NCI-H2107 treated with DMSO at 0.1 percent for 48 hours (cell line): ENCODE data around the gene HS1BP3.

Experiments used
- DNase-seq: peaks from one replicate; lab custom pipeline; 2025; ENCODE audit not compliant: unreplicated experiment; lab: John Stamatoyannopoulos, UW

Gene HS1BP3

DNA sequence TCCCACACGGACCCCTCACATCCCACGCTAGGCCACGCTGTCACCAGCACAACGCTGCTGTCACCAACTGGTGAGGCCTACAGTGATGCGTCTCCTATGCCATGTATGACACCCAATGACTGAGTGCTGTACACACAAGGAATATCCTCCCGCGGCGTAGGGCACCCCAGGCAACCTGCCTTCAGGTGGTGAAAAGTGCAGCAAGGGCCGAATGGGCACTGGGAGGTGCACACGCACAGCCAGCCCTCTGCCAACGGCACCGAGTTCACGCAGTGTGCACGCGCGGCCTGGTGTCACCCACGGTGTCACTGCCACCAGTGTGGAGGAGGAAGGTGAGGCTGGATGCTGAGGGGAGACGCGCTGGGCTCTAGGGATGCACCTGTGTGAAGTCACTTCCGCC, 4.5 kb downstream of the HS1BP3 start:
- no peak for DNase-seq

DNA sequence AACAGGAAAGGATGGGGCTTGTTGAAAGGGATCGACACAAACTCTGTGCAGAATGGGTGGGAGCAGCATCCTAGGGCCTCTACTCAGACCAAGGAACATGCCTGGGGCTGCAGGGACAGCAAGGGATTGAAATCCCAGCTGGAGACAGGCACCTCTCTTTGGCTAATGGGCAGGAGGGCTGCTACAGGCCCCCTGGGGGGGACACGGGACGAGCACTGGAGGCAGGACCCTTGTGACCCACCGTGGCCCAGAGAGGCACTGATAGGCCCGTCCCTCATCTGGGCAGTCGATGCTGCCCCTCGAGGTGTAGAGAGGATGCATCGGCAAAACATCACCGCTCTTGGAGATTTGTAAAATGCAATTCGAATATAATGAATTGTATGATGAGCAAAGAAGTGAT, 5.1 kb downstream of the HS1BP3 start:
- no peak for DNase-seq

DNA sequence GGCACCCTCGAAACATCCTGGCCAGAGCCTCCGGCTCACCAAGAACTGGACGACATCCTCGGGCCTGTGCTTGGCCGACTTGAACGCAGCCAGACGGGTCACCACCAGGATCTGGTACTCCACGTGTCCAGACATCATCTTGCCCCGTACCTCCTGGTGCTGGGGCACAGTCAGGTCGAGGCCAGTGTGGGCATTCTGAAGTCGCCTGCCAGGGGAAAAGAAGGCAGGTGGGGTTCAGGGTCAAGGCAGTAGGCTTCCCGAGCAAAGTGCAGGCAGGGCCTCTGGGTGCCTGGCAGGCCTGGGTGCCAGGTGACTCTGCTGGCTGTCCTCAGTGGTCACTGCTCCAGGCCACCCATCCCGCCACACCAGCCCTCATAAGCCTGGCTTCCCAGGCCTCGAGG, 5.6 kb downstream of the HS1BP3 start:
- DNase-seq, result no peak

DNA sequence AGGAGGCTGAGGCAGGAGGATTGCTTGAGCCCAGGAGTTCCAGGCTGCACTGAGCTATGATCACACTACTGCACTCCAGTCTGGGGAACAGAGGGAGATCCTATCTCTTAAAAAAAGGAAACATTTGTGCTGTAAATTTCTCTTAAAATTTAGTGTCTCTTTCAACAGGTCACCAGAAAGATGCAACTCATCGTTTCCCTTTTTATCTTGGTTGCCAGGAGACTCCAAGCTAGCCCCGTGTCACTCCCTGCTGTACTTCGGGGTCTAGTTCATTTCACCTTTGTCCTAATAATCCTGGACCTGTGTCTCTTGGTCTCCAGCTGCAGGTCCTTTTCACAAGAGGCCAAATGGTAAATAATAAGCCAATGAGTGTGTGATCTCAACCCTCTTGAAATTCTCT, 7.1 kb downstream of the HS1BP3 start:
- DNase-seq, result no peak

DNA sequence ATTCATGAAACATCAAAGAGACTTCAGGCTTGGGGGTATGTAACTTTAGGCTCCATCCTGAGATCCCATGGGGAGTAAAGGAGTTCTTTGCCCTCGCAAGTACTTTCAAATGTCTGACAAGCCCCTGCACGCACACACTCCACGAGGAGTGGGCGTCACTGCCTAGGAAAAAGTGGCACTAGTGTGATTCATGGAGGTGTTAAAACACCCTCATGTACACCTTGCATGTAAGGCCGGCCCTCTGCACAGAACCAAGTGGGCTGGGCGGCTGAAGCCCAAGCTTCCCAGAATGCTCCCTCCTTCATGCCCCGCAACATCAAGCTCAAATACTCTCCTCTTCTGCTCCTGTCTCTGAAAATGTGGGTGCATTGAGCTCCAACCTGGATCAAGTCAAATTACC, 7.8 kb downstream of the HS1BP3 start:
- no peak for DNase-seq

DNA sequence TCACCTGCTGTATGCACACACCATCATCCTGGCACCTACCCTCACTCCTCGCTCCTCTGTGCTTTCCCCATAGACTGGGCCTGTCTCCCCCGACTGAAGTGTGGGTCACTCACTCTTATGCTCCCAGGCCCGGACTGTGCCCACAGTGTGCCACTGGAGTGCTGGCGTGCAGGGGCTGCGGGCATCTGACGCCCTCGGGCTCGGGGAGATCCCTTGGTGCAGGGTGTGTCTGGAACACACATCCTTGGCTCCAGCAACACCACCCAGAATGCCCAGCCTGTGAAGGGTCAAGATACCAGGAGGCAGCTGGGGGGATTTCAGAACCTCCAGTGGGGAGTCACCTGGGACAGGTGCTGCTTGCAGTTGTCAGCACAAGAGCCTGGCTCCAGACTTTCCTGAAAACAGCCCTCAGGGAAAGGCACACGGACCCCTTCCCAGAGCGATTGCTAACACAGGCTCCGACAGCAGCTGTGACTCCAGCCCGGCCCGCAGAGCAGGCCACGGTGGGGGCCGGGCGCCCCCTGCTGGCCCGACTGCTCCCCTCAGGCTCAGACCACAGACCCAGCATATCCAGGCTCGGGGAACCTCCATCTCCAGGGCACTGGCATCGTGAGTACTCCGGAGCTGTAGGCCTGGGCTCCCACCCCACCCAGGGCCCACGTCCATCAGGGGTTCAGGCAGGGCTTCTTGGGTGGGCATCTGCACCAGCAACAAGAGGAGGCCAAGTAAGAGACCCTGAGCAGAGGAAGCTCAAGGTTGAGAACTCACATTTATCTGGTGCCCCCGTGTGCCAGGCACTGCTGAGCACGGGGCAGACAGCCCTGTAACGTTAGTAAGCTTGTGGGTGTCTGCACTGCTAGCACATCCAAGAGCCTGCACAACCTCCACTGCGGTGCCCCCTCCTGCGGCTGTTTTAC, 8.6 kb downstream of the HS1BP3 start:
- no peak for DNase-seq

DNA sequence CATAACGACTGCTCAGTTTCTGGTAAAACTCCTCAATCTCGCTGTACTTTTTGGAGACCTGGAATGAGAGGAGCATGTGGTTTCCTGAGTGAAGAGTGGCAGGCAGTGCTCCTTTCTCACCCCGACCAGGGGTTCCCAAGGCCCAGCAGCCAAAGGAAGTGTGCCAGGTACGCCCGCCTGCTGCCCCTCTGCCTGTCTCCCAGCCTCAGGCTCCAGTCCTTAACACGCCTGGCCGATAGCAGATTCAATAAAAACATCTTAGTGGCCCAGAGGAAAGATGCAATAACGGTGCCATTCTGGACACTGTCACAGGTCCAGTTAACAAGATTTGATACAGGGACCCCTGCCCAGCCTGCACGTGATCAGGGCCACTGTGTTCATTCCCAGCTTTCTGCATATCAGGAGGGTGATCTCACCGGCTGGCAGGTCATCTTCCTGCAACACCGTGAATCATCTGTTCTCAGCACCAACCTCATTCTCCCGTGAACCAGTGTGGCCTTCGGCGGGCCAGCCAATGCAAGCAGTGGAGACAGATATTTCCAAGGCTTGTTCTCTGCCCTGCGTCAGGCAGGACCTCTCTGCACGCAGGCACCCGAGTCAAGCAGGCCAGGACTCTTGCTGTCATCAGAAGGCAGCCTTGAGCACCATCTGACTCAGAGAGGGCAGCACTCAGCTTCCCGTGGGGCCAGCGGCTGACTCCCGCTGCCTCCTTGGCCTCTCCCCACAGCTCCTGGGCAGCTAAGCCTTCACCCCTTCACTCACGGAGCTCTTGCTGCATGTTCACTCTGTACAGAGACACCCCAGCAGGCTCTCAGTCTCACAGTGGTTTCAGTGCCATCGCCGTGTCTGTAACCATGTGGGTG, 9.5 kb downstream of the HS1BP3 start:
- no peak for DNase-seq

DNA sequence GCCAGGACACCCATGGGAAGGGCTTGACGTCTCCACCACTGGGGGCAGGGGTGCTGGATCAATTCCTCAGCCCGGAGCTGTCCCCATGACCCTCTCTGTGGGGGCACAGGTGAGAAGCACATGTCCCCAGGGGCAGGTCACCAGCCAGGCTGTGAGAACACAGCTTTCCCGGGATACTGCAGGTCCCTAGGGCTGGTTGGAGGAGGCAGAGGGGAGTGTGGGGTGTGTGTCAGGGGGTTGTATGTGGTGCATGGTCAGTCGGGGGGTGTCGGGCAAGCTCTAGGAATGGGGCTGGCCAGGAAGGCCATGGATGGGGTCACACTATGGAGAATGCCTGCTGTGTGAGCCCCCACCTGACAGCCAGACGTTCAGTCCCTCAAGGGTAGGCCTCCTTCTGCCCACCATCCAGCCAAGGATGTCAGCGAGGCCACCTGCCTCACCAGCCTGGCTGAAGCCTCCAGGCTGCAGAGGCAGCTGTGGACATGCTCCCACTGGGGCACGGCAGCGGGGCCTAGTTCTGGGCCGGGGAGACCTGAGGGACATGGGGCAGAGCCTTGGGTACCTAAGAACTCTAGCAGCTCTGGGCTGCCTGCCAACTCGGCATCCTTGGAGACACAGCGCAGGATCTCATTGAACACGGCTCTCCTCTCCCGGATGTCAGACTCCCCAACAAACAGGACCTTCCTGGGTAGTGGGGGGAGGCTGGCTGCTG, 10.3 kb downstream of the HS1BP3 start:
- DNase-seq, result no peak

DNA sequence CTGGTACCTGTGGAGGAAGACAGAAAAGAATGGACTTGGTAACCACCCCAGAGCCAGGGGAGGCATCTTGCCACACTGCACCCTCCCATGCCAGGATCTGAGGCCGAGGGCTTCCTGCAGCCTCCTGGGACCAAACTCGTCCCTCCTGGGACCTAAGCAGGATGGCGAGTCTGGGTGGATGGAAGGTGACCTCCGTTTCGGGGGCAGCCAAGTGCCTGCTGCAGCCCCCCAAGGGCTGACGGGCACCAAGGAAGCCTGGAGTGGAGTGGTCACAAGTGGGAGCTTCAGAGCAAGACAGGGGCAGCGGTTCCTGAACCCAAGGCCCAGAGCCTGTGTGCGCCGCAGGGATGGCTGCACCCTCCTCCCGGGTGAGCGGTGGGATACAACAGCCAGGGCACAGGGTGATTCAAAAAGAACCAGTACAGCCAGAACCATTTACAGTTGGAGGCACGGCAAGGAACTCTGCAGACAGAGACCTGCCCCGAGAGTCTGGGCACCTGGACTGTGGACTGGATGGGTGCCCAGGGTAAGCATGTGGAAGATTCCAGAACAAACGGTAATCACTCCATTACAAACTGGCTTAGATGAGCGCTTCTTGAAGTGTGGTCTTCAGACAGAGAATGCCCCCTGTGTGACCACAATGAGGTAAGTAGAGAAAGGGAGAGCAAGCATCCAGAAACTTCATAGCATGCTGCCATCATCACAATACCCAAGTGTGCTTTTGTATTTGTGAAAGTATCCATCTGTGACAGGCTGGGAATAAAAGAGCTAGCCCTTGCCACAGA, 12.1 kb downstream of the HS1BP3 start:
- no peak for DNase-seq

DNA sequence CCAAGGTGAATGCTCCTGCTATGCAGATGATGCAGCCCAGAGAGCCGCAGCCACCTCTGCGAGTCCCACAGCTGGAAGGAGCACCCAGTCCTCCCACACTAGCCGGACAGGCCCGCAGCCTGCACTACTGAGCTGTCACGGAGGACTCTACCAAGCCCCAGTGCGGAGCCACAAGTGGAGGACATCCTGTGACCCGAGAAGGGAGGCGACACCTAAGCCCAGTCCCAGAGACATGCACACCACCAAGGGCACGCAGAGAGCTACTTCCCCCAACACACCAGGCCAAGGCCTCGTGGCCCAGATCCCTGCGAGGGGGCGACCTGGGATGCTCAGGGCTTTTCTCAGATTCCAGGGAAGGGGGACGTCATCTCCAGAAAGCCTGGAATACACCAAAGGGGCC, 12.9 kb downstream of the HS1BP3 start:
- no peak for DNase-seq

DNA sequence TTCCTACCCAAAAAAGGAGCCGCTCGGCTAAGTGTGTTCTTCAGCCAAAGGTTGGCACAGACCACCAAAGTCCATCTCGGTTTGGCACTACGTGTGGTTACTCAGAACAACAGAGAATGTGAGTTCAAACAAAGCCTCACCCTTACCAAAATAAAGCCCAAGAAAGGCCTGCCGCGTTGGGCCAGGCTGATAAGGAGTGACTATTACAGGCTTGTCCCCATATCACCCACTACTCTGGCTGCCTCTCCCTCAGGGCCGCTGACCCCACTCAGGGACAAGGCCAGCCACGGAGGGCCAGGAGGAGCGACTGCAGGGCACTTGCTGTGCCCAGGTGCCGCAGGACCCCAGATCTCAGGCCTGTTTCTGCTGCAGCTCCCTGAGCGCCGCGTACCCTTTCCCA, 13.8 kb downstream of the HS1BP3 start:
- DNase-seq, result no peak

DNA sequence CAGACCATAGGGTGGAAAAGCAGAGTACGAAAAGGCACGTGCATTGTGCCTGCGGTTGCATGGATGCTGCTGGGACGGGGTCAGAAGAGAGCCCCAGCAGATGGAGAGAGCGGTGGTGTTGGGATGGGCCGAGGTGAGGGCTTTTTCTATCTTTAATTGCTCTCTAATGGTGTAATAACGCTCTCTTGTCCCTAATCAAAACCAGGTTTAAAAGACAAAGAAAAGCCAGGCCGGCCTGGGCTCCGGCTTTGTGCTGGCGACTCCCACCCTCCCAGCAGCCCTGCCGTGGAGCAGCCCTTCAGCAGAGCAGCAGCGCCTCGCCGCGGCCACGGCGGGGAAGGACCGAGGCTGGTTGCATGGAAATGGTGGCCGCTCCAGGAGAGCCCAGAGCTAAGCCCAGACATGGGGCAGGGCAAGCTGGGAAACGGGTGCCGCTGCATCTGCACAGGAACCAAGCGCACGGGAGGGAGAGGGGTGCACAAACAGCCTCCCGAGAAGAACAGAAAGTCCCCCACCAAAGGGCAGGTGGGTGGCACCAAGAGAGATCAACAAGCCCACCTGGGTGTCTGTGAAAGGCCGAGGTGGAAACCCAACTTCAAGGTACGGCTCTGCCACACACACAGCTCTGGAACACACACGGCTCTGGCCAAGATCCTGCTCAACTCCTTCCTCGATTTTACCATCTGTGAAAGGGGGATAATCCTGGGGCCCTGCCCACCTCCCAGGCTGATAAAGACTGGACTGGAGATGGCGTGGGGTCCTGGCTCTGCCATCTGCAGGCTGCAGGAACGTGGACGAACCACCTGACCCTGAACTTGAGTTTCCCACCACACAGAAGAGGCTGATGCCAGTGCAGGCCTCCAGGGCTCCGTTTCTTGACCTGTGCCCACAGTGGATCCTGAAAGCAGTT, 15.0 kb downstream of the HS1BP3 start:
- peak; percentile 62 for DNase-seq

DNA sequence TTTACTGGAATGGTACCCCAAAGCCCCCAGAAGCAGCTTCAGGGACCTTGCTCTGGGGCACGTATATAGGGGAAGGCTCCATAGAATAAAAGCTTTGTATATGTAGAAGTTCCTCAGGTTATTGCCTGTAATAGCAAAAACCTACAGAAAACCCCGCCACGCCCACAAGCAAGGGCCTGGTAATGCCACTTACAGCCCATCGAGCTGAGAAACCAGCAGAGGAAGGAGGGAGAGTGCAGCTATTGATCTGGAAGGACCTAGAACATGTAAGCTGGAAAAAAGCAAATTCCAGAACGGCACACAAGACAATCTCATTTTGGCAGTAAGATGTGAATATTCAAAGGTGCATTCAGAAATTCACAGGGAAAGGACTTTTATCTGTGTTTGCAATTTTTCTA, 15.8 kb downstream of the HS1BP3 start:
- DNase-seq, result no peak

DNA sequence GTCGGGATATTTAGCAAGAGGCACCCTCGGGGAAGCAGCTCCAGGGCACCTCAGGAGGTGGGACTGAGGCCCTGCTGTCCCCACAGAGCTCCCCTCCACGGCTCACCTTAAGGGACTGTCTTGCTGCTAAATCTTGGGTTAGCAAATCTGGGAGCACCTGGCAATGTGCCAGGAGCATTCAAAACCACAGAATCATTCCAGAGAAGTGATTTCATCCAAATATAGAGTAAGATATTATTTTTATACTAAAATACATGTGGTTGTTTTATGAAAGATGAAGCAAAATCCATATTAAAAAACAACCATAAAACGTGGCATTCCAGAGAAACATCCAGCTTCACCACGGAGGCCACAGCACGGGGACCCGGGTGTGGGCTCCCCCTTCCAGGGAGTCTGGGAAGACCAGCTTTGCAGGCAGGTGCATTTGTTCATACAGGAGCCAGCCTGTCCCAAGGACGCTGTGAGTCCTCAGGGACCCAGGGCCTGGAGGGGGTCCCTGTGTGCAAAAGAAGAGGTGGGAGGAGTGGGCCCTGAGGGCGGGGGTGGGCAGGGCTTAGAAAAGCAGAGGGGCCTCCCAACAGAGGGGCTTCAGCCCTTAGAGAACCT, 16.3 kb downstream of the HS1BP3 start:
- no peak for DNase-seq

DNA sequence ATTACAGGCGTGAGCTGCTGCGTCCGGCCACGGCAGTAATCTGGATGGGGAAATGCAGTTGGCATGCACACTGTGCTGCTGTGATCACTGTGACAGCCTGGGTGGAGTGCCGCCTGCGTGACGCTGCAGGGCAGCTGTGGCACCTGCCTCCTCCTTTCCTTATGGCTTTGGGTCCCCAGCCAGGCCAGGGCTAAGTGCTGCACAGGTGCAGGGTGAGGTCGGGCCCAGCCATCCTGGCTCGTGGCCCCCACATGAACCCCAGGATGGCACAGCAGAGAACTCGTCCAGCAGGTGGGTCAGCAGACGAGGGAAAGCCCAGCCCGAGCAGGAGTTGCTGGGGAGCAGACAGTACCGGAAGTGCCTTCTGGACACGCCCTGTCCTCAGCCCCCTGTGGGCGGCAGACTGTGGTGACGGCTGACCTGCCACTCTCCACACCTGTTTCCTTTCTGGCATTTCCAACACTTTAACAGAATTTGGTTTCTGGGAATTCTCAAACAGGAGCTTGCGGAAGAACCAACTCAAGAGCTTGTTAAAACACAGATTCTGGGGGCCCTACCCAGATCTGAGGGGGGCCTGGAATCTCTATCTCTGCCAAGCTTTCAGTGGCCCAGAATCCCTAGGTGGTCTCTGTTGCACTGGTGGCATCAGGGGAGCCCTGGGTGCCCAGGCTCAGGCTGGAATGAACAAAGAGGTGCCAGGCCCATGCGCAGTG, 16.9 kb downstream of the HS1BP3 start:
- no peak for DNase-seq

DNA sequence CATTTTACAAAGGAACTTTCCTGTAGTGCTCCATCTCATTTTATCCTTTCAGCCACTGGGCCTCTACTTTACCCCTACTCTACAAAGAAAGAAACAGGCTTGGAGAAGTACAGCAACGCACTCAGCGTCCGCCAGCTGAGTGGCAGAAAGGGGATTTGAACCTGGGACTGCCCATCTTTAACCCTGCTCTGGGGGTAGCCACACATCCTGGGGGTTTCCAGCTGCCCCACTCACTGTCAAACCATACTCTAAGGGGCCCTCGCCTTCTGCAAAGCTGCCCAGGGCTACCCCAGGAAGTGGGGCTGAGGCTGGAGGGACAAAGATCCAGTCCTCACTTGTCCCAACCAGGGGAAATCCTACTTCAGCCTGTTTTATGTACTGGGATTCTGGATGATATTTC, 17.9 kb downstream of the HS1BP3 start:
- DNase-seq, result no peak

DNA sequence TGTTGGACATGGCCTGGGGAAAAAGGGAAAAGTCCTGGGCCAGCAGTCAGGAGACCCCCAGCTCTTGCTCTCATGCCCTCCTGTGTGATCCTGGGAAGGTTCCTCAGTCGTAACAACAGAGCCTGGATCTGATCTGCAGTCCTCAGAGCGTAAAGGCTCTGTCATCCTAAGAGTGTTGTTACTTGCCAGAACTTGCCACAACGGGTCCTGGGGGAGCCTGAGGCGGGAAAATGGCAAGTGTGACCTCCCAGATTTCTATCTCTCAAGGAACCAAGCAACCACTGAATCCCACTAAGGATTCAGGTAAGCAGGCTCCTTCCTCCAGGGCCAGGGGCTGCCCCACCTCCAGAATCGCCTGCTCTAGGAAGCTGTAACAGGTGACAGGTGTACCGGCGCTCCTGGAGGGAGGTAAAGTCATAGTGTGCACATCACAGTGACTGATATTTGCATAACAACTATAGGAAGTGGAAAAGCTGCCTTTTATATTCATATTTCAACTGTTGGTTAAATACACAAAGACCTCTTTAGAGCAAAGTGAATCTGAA, 18.4 kb downstream of the HS1BP3 start:
- DNase-seq, result no peak

DNA sequence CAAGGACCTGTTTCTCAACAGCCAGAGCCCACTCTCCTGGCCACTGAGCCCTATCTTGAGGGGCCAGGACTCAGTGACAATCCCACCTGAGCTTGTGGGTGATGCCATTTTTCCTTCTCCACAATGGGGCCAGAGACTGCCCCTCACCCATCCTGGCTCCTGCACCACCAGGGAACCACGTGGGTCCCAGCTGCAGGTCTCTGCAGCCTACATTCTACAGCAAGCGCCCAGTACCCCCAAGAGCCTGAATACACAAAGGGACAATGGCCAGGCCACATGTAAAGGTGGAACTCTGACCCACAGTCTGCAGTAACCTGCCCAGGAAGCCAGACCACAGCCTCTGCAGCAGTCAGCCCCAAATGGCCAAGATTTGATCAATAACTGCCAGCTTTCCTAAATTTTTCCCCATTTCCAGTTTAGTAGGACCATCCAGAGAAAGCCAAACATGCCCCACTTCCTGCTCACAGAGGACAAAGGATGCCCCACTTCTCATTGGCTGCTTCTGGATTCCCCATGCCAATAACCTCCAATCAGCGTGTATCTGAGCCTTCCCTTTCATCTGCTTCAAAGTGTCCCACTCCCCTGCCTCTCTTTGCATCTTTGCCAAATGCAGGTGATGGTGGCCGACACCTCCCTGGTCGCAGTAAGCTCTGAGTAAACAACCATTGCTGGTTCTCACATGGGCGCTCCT, 19.1 kb downstream of the HS1BP3 start:
- no peak for DNase-seq
